PFSK-1 (cell line): Measurements from ENCODE around the gene MAD1L1.

Experiments
- POLR2AphosphoS5 ChIP-seq: IDR thresholded peaks from 2 replicates; pipeline ENCODE4 v1.6.1; 2012; ENCODE audit warnings: low read depth, mild to moderate bottlenecking, control low read depth, low read length, moderate library complexity
- REST ChIP-seq, 2 experiments: IDR thresholded peaks; 2 replicates each; pipeline versions ENCODE4 v1.6.1 to v1.8.0; 2011 to 2012; ENCODE audit warnings: low read depth in 2 of 2, low read length in 2 of 2, control low read depth in 1 of 2, inconsistent platforms in 1 of 2, mild to moderate bottlenecking in 1 of 2, moderate library complexity in 1 of 2; ENCODE audit not compliant: insufficient read depth in 1 of 2
- TAF1 ChIP-seq: IDR thresholded peaks from 2 replicates; pipeline ENCODE4 v1.6.1; 2012; ENCODE audit warnings: low read length, control low read depth, borderline replicate concordance; ENCODE audit not compliant: insufficient read depth

GRCh38 chr7:2116989-2117591, 115.7 kb downstream of the MAD1L1 start:
- TF ChIP-seq POLR2AphosphoS5, result no peak
- no peak for TF ChIP-seq REST (IDR thresholded peaks at IDR 0.05; ENCODE audit: insufficient read depth in 1 of 2, low read depth in 2 of 2, low read length in 2 of 2)
- no peak for TF ChIP-seq TAF1
